Endothelial cell of umbilical vein (primary cell): ENCODE data around the gene NCMAP. TPM values are rescaled to one million over a fixed set of nuclear protein-coding genes. Genes with fewer than 3 reads are reported as not detected.

Source experiments
- BruUV-seq: library from RNA; stranded (reverse); fragments of 400-500 nt; replicated peaks from 2 replicates; lab custom pipeline; 2021; lab: Mats Ljungman, UMichigan
- CTCF ChIA-PET: fragments of 300-600, 350-600 bp; sonication (Branson Sonifier 250); formaldehyde crosslinking; loops from one replicate; lab custom pipeline; 2021; ENCODE audit warnings: antibody characterized with exemption, inconsistent platforms; lab: Charles Lee
- POLR2A ChIA-PET: fragments of 300-600, 350-600 bp; sonication (Branson Sonifier 250); formaldehyde crosslinking; loops from one replicate; lab custom pipeline; 2021; ENCODE audit warnings: antibody characterized with exemption, inconsistent platforms; lab: Charles Lee
- DNase-seq: peaks from one replicate; pipeline ENCODE4 v3.0.0-alpha.2; 2011; ENCODE audit warnings: low read depth, low spot score
- FAIRE-seq: peaks from 2 replicates; lab custom pipeline; 2011; peaks lifted over from hg19 to GRCh38; lab: Jason Lieb, UNC
- H2AFZ ChIP-seq: 2 replicates; pipeline ENCODE4 v1.6.0; 2012; ENCODE audit warnings: low read depth, low read length, control low read depth, inconsistent platforms
- H3K27ac ChIP-seq: 2 replicates; pipeline ENCODE4 v1.5.1; 2011; ENCODE audit warnings: low read depth, mild to moderate bottlenecking, control low read depth, low read length, moderate library complexity; ENCODE audit not compliant: insufficient read depth
- H3K27me3 ChIP-seq, 2 experiments: 2 replicates each; pipeline versions ENCODE4 v1.6.0 to v1.6.1; 2011; ENCODE audit warnings: low read length in 2 of 2, mixed read lengths in 1 of 2; ENCODE audit not compliant: control insufficient read depth in 2 of 2, insufficient read depth in 2 of 2
- H3K36me3 ChIP-seq, 2 experiments: 2 replicates in 1 of 2; 3 replicates in 1 of 2; pipeline ENCODE4 v1.5.1; 2011; ENCODE audit warnings: low read length in 2 of 2, mild to moderate bottlenecking in 1 of 2, moderate library complexity in 1 of 2; ENCODE audit not compliant: control insufficient read depth in 2 of 2, insufficient read depth in 2 of 2; ENCODE audit errors: extremely low read depth in 1 of 2
- H3K4me1 ChIP-seq: 3 replicates; pipeline ENCODE4 v1.5.1; 2011; ENCODE audit warnings: mild to moderate bottlenecking, low read length; ENCODE audit not compliant: control insufficient read depth, insufficient read depth; ENCODE audit errors: extremely low read depth
- H3K4me2 ChIP-seq: 2 replicates; pipeline ENCODE4 v1.6.1; 2011; ENCODE audit warnings: low read length, control low read depth, mixed read lengths; ENCODE audit not compliant: insufficient read depth
- H3K4me3 ChIP-seq, 3 experiments: fragments of 200-600 bp in 1 of 3; sonication (generic), shearing (Covaris generic) in 1 of 3; replicated peaks in 1 of 3; 2 replicates each; pipeline ENCODE4 v1.5.1; 2011 to 2016; ENCODE audit warnings: control low read depth in 3 of 3, low read length in 3 of 3, mild to moderate bottlenecking in 2 of 3, inconsistent platforms in 1 of 3, low read depth in 1 of 3, moderate library complexity in 1 of 3; ENCODE audit not compliant: insufficient read depth in 1 of 3
- H3K79me2 ChIP-seq: 2 replicates; pipeline ENCODE4 v1.6.0; 2012; ENCODE audit warnings: low read length, inconsistent platforms; ENCODE audit not compliant: control insufficient read depth, insufficient read depth
- H3K9ac ChIP-seq: replicated peaks from 2 replicates; pipeline ENCODE3; 2011; ENCODE audit warnings: low read length, control low read depth; ENCODE audit not compliant: insufficient read depth; ENCODE audit errors: extremely low read depth
- H3K9me1 ChIP-seq: replicated peaks from 3 replicates; pipeline ENCODE4 v1.6.0; 2011; ENCODE audit warnings: mild to moderate bottlenecking, low read length; ENCODE audit not compliant: control insufficient read depth, insufficient read depth; ENCODE audit errors: extremely low read depth
- H3K9me3 ChIP-seq: replicated peaks from 2 replicates; pipeline ENCODE4 v1.5.1; 2012; ENCODE audit warnings: low read length, inconsistent platforms; ENCODE audit not compliant: control insufficient read depth, insufficient read depth
- H4K20me1 ChIP-seq: replicated peaks from 2 replicates; pipeline ENCODE3; 2011; ENCODE audit warnings: mild to moderate bottlenecking, low read length; ENCODE audit not compliant: control insufficient read depth, insufficient read depth; ENCODE audit errors: extremely low read depth
- EZH2 ChIP-seq: IDR thresholded peaks from 2 replicates; pipeline ENCODE4 v1.6.1; 2012; ENCODE audit warnings: borderline replicate concordance, low read depth, mild to moderate bottlenecking, moderate library complexity, low read length, inconsistent platforms; ENCODE audit not compliant: severe bottlenecking
- FOS ChIP-seq: IDR thresholded peaks from 2 replicates; pipeline ENCODE4 v1.6.1; 2011; ENCODE audit warnings: mild to moderate bottlenecking, low read length, moderate library complexity, borderline replicate concordance; ENCODE audit not compliant: insufficient read depth
- GATA2 ChIP-seq: IDR thresholded peaks from 2 replicates; pipeline ENCODE4 v1.7.0; 2011; ENCODE audit warnings: low read depth, mild to moderate bottlenecking, moderate library complexity, mixed read lengths, low read length; ENCODE audit not compliant: insufficient read length, insufficient read depth
- JUN ChIP-seq: IDR thresholded peaks from 2 replicates; pipeline ENCODE4 v1.6.1; 2011; ENCODE audit warnings: borderline replicate concordance, low read depth; ENCODE audit not compliant: insufficient read length, insufficient read depth
- MYC ChIP-seq: IDR thresholded peaks from one replicate; pipeline ENCODE4 v1.6.1; 2011; ENCODE audit warnings: mild to moderate bottlenecking, low read depth, low read length
- POLR2A ChIP-seq: IDR thresholded peaks from 2 replicates; pipeline ENCODE4 v1.6.1; 2012; ENCODE audit warnings: low read depth, mild to moderate bottlenecking, control low read depth, low read length
- POLR2AphosphoS5 ChIP-seq: IDR thresholded peaks from 2 replicates; pipeline ENCODE4 v1.6.1; 2012; ENCODE audit warnings: low read depth, mild to moderate bottlenecking, control low read depth, low read length, moderate library complexity; ENCODE audit not compliant: insufficient read depth
- dilution Hi-C: fragments of 300-500 bp; cut with MboI; formaldehyde crosslinking; loops from one replicate; pipeline ENCODE4 v1.15.0; 2019; ENCODE audit warnings: low sequenced_read_pairs; ENCODE audit not compliant: extremely low pct_ligation_motif_present
- intact Hi-C: fragments of 100-400 bp; cut with micrococcal nuclease; formaldehyde crosslinking; loops from one replicate; pipeline ENCODE4 v1.10.0; 2022
- polyA plus RNA-seq, 4 experiments: library from polyadenylated mRNA; depleted of rRNA in 3 of 4; stranded (reverse) in 3 of 4; unstranded in 1 of 4; fragments of >200 nt; gene quantifications; 2 replicates each; pipeline versions ENCODE4 v1.2.1 to v1.2.3, GENCODE V29; 2011 to 2012; ENCODE audit warnings: missing spikeins in 1 of 4
- total RNA-seq: library from RNA; stranded (reverse); gene quantifications from 2 replicates; pipeline ENCODE4 v1.2.3, GENCODE V29; 2021
- TF ChIP-seq, protein P1 (sequence below), 2 donors: IDR thresholded peaks; 1 replicate in 1 of 2; 2 replicates in 1 of 2; pipeline ENCODE4 v1.5.1; 2011; ENCODE audit warnings: low read length in 2 of 2, mild to moderate bottlenecking in 2 of 2, moderate library complexity in 2 of 2, control low read depth in 1 of 2, inconsistent platforms in 1 of 2, low read depth in 1 of 2; ENCODE audit not compliant: insufficient read depth in 1 of 2; ENCODE audit errors: extremely low read depth in 1 of 2
- TF ChIP-seq, protein P2 (sequence below): IDR thresholded peaks from 2 replicates; pipeline ENCODE4 v1.6.1; 2011; ENCODE audit not compliant: insufficient read depth, insufficient read length

Gene NCMAP
- total and polyA plus RNA-seq, 2 donors (not counting 3 experiments of a cell fraction or from before 2014, with no cell fraction given) = not detected

GRCh38 chr1:24656046-24656445, 100.2 kb downstream of the NCMAP start:
- Histone ChIP-seq H3K27me3 (no peaks in the 10 kb centered on the region), H3K36me3 (peaks cover 29 to 37% of the 10 kb centered on the region in 2 experiments), H3K9me1 (no peaks in the 10 kb centered on the region), H3K9ac (no peak overlapping the region), H3K4me2 (no peak overlapping the region), H3K4me3 (no peak overlapping the region), H3K9me3 (no peaks in the 10 kb centered on the region), H2AFZ (no peak overlapping the region), H3K79me2 (peaks cover 46% of the 10 kb centered on the region), H4K20me1 (no peaks in the 10 kb centered on the region), H3K4me1 (no peaks in the 10 kb centered on the region), H3K27ac (no peak overlapping the region)
- intact Hi-C loops = no loop called here
- ChIA-PET POLR2A (no interaction called here), CTCF (interaction anchor here (1.9 to 2.2 kb wide), 3 partner anchors 33 to 179 kb away, joined by 4 to 12 read pairs (median 9); no protein-coding TSS in a partner anchor)
- FAIRE-seq (no peak), DNase-seq (no peak)
- BruUV-seq = no TSS peak
- TF ChIP-seq GATA2 (no peak), JUN (no peak), POLR2A (no peak), FOS (no peak), EZH2 (no peak), POLR2AphosphoS5 (no peak), MYC (no peak)
- TF ChIP-seq, protein P1, sequence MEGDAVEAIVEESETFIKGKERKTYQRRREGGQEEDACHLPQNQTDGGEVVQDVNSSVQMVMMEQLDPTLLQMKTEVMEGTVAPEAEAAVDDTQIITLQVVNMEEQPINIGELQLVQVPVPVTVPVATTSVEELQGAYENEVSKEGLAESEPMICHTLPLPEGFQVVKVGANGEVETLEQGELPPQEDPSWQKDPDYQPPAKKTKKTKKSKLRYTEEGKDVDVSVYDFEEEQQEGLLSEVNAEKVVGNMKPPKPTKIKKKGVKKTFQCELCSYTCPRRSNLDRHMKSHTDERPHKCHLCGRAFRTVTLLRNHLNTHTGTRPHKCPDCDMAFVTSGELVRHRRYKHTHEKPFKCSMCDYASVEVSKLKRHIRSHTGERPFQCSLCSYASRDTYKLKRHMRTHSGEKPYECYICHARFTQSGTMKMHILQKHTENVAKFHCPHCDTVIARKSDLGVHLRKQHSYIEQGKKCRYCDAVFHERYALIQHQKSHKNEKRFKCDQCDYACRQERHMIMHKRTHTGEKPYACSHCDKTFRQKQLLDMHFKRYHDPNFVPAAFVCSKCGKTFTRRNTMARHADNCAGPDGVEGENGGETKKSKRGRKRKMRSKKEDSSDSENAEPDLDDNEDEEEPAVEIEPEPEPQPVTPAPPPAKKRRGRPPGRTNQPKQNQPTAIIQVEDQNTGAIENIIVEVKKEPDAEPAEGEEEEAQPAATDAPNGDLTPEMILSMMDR (IDR thresholded peaks at IDR 0.05; ENCODE audit: extremely low read depth in 1 of 2, insufficient read depth in 1 of 2, low read depth in 1 of 2, low read length in 2 of 2) = no peak
- TF ChIP-seq, protein P2, sequence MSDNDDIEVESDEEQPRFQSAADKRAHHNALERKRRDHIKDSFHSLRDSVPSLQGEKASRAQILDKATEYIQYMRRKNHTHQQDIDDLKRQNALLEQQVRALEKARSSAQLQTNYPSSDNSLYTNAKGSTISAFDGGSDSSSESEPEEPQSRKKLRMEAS = no peak
- dilution Hi-C loops = no loop called here
